GM19351 (cell line): ENCODE results near the gene TNFSF9.

Experiments
- ATAC-seq: cut with Tn5 transposase; IDR thresholded peaks from one replicate; pipeline ENCODE4 v1.9.1; 2021; ENCODE audit warnings: mild to moderate bottlenecking, moderate library complexity; ENCODE audit not compliant: unreplicated experiment

The TNFSF9 gene, protein sequence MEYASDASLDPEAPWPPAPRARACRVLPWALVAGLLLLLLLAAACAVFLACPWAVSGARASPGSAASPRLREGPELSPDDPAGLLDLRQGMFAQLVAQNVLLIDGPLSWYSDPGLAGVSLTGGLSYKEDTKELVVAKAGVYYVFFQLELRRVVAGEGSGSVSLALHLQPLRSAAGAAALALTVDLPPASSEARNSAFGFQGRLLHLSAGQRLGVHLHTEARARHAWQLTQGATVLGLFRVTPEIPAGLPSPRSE

DNA sequence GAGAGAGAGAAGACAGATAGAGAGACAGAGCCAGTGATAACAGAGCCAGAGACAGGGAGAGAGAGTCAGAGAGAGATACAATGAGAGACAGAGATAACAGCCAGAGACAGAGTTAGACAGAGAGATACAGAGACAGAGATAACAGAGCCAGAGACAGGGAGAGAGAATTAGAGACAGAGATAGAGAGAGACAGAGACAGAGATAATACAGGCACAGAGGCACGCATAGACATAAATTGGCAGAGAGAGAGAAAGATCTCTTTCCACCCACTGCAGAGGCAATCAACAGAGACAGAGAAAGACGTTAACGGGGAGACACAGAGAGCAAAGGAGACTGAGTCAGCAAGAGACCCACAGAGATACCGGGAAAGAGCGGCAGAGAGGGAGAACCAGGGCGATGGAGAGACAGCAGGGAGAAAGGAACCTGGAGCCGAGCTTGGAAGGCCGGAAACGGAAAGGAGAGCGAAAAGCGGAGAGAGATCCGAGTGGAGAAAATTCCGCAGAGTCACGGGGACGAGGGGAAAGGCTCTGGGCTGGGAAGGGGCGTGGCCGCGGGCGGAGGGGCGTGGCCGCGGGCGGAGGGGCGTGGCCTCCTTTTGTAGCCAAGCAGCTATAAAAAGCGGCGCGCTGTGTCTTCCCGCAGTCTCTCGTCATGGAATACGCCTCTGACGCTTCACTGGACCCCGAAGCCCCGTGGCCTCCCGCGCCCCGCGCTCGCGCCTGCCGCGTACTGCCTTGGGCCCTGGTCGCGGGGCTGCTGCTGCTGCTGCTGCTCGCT, at the start of gene TNFSF9:
TSS of gene TNFSF9 (plus strand) at position 641 of the 777 bp plus-strand sequence. CDS start at position 652, 11 bp downstream.
- no peak for ATAC-seq

DNA sequence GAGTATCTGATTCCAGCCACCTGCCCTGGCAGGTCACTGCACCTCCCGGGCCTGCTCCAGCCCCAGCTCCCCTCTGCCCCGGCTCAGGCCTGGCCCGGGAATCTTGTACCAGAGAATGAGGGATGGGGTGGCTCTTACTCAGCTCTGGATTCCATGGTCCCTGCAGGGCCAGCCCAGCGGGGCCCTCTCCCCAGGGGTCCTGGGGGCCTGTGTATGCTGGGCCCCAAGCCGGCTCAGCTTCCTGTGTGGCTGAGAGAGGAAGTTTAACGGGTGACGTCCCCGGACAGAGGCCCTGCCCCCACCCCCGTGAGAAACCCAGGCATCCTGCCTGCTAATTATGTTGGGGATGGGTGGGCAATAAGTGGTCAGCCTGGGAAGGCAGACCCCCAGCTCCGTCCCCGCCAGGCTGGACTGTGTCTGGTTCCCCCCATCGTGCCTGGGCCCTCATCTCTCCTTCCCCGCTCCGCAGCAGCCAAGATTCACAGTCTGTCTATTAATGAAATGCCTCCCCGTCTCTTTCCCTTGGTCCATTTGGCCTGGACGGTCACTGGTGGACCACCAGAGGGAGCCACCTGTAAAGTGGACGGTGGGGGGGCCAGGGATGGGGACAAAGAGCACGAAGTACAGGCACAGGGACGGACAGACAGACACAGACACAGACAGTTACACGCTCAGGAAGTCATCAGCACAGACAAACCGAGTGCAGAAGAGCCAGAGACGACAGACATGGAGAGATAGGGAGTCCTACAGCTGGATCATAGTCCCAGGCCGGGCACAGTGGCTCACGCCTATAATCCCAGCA, 49.1 kb upstream of the TNFSF9 start, which contains the start of gene DENND1C:
TSS of gene DENND1C (minus strand) at position 247 of the 802 bp plus-strand sequence. CDS start at position 155, 92 bp downstream.
- ATAC-seq, result no peak

DNA sequence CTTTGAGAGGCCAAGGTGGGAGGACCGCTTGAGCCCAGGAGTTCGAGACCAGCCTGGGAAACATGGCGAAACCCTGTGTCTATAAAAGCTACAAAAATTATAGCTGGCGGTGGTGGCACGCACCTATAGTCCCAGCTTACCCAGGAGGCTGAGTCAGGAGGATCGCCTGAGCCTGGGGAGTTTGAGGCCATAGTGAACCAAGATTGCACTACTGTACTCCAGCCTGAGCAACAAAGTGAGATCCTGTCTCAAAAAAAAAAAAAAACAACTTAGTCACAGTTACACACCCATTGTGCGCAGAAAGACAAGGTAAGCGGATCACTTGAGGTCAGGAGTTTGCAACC, 48.5 kb upstream of the TNFSF9 start:
- ATAC-seq, result no peak

DNA sequence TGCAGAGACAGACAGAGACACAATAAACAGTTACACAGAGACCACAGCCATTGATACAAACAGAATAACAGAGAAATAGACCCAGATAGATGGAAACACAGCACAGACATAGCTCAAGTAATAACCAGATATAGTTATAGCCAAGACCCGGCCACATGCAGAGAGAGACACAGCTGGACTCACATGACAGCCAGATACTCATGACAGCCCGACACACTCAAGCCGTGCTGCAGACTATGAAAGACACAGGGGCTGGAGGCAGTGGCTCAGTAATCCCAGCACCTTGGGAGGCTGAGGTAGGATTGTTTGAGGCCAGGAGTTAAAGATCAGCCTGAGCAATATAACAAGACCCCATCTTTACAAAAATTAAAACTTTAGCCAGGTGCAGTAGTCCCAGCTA, 47.6 kb upstream of the TNFSF9 start:
- ATAC-seq, result no peak

DNA sequence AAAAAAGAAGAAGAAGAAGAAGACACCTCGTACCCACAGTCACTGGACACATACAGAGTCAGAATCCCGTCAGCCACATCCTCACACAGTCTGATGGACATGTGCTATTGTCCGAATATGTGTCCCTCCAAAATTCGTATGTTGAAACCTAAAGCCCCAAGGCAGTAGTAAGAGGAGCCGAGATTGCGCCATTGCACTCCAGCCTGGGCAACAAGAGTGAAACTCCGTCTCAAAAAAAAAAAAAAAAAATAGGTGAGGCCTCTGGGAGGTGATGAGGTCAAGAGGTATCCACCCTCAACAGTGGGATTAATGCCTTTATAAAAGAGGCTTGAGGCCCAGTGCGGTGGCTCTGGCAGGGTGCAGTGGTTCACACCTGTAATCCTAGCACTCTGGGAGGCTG, 46.6 kb upstream of the TNFSF9 start:
- ATAC-seq, result no peak

DNA sequence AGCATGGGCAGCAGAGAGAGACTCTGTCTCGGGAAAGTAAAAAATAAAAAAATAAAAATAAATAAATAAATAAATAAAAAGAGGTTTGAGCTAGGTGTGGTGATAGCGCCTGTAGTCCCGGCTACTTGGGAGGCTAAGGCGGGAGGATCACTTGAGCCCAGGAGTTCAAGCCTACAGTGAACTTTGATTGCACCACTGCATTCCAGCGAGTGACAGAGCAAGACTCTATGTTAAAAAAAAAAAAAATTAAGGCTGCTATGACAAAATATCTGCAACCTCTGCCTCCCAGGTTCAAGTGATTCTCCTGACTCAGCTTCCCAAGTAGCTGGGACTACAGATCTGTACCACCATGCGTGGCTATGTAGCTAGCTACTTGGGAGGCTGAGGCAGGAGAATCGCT, 46.0 kb upstream of the TNFSF9 start:
- ATAC-seq, result no peak

DNA sequence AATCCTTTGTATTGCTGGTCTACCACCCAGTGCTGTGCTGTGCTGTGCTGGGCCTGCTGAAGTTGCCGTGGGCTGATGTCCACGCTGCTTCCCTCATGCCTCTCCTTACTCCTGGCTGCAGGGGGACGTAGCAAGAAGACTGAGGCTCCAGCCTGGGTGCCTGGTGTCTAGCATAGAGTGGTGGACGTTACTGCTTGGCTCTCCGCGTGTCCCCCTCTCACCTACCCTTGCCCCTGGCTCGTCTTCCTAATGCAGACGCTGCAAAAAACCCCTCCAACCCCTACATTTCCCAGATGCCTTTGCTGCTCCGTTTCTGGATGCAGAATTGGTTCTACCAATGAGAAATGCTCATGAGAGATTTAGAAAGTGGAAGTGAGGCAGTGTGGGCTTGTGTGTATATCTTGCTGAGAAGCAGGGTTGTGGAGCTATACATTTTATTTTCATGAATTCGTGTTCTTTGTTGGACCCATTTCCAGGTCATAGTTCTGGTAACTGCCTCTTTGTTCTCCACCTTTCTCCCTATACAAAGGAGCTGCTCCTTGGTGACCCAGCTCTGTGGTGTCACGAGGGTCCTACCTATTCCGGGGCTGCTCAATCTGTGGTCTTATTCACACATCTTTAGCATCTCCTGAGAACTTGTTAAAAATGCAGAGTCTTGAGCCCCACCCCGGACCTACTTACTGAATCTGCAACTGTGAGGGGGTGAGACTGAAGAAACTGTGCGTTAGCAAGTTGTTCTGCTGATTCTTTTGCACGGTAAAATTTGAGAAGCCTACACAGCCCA, 41.4 kb upstream of the TNFSF9 start:
- no peak for ATAC-seq

DNA sequence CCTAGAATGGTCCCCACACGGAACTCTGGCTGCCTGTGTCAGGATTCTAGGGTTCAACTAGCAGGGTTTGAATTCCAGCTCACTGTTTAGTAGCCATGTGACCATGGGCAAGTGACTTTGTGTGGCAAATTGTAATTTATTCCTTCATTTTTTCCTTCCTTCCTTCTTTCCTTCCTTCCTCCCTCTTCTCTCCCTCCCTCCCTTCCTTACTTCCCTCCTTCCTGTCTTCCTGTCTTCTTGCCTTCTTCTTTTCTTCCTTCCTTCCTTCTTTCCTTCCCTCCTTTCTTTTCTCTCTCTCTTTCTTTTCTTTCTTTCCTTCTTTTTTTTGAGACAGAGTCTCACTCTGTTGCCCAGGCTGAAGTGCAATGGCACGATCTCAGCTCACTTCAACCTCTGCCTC, 40.7 kb upstream of the TNFSF9 start:
- no peak for ATAC-seq

DNA sequence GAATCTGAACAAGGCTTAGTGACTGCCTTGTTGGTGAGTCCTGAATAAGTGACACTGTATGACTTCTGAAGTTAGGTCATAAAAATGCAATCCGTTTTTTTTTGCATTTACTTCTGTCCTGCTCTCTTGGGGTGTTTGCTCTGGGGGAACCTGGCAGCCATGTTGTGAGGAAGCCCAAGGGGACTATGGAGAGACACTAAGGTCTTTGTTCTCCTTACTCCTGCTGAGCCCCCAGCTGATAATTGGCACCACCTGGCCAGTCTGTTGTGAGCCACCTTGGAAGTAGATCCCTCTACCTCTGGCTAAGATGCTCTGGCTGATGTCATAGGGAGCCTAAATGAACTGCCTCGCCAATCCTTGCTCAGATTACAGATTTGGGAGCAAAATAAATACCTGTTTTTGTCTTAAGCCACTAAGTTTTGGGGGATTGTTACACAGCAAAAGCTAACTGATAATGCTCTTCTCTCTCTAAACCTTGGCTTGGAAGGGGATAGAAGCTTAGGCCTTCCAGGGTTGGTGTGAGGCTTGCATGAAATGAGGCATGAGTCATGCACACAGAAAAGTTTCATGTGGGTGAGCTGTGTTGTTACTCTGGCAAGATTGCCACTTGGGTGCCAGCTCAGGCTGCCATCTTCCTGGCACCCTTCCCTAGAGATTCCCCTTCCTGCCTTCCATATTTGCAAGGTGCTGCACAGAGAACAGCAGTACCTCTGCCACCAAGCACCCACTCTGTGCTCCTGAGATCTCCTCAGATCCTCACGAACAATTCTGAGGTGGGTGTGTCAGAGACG, 38.8 kb upstream of the TNFSF9 start:
- no peak for ATAC-seq

DNA sequence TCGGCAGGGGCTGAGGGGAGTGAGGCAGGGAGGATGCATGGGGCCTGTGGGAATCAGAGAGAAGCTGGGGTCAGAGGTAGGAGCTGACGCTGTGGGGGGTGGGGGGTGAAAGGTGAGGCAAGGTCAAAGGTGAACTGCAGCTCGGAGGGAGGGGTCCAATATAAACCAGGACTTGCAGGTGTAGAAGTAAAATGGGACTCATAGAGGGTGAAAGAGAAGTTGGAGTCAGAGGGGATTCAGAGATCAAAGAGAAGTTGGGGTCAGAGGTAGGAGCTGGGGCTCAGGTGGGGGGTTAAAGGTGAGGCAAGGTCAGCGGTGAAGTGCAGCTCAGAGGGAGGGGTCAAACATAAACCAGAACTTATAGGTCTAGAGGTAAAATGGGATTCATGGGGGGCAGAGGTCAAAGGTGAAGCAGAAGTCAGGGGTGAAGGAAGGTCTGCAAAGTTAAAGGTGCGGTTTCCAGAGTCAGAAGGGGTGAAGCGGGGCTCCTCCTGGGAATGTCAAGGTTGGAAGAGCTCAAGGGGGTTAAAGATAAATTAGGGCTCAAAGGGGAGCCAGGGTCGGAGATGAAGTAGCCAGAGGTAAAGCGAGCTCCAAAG, 36.3 kb upstream of the TNFSF9 start:
- ATAC-seq, result no peak

DNA sequence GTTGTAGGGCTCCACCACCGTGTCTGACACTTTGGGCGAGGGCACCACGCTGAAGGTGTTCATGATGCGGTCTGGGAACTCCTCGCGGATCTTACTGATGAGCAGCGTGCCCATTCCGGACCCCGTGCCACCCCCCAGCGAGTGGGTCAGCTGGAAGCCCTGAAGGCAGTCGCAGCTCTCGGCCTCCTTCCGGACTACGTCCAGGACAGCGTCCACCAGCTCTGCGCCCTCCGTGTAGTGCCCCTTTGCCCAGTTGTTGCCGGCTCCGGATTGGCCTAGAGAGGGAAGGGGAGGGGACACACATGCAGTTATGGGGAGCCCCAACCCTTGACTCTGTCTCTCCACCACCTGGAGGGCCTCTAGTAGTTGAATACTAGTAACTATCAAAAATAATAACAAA, 34.9 kb upstream of the TNFSF9 start:
- no peak for ATAC-seq

DNA sequence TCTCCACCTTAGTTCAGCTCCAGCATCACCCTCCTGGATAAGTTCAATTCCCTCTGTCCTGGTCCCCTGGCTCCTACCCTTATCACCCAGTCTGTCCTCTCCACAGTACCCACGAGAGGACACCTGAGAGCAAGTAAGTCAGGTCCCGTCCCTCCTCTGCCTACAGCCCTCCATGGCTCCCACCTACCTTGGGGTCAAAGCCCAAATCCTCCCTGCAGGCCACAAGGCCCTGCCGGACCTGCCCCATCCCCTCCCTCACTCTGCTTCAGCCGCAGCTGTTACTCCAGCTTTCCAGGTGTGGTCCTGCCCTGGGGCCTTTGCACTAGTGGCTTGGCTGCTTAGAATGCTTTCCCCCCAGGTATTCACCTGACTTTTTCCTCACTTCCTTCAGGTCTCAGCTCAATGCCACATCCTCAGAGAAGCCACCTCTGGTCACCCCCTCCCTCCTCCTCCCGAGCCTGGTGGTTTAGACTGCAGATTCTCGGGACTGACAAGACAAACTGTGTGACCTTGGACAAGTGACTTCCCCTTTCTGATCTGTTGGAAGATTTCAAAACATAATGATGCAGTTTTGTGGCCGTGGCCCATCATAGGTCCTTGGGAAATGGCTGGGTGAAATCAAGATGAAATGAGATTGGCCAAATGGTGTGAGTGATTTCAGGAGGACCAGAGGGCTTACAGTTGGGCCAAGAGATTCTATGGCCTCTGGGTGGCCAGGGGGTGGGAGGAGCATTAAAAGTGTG, 32.4 kb upstream of the TNFSF9 start:
- ATAC-seq, result no peak

DNA sequence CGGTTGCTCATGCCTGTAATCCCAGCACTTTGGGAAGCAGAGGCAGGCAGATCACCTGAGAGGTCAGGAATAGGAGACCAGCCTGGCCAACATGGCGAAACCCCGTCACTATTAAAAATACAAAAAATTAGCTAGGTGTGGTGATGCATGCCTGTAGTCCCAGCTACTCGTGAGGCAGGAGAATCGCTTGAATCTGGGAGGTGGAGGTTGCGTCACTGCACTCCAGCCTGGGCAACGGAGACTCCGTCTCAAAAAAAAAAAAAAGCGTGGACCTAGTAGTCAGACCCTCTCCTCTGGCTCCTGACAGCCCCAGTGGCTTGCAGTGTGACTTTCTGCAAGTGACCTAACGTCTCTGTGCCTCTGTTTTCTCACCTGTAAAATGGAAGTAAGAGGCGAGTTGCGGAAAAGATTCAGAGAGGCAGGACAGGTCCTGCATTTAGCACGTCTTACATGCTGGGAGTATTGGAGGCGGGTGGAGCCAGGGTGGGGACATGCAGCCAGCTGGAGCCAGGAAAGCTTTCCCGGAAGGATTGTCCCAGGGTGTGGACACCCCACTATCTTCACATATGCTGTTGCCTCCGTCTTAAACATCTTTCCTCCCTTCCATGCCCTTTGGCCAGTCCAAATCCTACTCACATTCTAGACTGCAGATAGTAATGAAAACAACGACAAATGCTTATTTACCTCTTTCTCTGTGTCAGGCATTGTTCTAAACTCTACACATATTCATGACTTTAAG, 31.6 kb upstream of the TNFSF9 start:
- no peak for ATAC-seq

DNA sequence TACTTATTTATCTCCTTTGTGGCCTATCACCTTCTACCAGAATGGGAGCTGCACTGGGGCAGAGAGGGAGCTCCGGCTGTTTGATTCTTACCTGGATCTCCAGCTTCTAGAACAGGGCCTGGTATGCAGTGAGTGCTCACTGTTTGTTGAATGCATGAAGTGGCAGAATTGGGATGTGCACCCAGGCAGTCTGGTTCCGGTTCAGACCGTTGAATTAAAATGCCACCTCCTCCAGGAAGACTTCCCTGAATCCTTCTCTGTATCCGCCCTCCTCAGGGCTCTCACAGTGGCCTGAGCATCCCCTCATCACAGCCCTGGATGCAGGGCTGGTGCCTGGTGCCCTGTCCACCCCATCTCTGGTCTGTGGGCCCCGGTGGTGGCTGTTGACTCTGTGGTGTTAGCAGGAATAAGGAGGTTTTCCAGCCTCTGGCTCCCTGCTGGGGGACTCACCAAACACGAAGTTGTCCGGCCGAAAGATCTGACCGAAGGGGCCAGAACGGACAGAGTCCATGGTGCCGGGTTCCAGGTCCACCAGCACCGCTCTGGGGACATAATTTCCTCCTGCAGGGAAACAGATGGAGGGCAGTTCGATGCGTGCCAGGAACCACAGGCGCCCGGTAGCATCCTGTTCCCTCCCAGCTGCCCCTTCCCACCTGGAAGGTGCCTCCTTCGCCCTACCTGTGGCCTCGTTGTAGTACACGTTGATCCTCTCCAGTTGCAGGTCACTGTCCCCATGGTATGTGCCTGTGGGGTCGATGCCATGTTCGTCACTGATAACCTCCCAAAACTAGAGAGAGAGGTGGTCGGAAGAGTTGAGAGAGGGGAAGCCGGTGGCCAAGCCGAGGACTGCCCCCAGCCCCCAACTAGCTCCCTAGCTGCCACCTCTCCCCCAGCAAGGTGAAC, 29.7 kb upstream of the TNFSF9 start:
- ATAC-seq, result no peak

DNA sequence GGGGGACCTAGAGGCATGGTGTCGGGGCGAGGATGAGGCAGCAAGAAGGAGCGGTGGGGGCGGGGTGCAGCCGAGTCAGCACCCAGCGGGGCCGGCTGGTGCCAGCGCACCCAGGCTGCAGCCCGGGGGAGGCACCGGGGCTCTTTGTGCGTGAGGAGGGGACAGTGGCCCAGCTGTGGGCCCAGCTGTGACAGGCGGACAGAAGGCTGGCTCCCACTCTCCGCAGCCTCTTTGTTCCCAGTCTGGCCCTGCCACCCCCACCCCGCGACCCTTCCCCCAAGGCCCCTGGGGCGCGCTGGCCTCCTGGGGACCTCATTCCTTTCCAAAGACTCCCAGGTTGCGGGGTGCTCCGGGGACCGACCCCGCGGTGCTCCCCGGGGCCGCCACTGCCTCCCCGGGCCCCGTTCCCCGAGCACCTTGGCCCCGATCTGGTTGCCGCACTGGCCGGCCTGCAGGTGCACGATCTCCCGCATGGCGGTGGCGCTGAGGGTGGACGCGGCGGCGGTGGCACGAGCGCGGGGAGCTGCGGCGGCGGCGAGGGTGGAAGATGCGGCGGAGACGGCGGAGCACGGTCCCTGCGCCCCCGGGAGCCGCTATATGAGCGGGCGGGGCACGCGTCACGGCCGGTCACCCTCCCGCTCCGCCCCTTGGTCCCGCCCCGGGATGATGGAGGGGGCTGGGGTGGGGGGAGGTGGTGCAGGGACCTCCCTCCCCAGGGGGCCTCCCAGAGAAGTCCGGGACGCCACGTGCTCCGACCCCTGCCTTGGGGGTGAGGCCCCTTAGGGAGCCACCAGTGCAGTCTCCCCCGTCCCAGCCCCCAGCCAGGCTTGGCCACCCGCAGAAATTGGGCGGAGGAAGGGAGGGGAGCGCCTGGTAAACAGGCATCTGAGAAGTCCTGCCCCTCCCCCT, 28.8 kb upstream of the TNFSF9 start, which contains the start of gene TUBB4A:
TSS of gene TUBB4A (minus strand) at position 570 of the 909 bp plus-strand sequence. CDS start at position 473, 97 bp downstream.
- no peak for ATAC-seq
